H1 (cell line): ENCODE data around the gene PPP6C. TPM values are rescaled to one million over a fixed set of nuclear protein-coding genes. Genes with fewer than 3 reads are reported as not detected.

Experiments used
- CTCF ChIA-PET: fragments of 300-600 bp; sonication (Branson Sonifier 250); formaldehyde crosslinking; loops from one replicate; lab custom pipeline; 2021; ENCODE audit not compliant: partially characterized antibody; lab: Charles Lee
- POLR2A ChIA-PET: fragments of 300-600 bp; sonication (Branson Sonifier 250); formaldehyde crosslinking; loops from one replicate; lab custom pipeline; 2021; ENCODE audit warnings: inconsistent platforms; ENCODE audit not compliant: partially characterized antibody; lab: Charles Lee
- DNase-seq, 2 experiments: peaks; one replicate each; pipeline versions ENCODE4 v3.0.0 to v3.0.0-alpha.2; 2010 to 2022; ENCODE audit warnings: low spot score in 2 of 2, low read depth in 1 of 2, mixed read lengths in 1 of 2
- FAIRE-seq: peaks from 2 replicates; lab custom pipeline; 2011; peaks lifted over from hg19 to GRCh38; lab: Jason Lieb, UNC
- H2AFZ ChIP-seq: 2 replicates; pipeline ENCODE4 v1.8.1; 2012; ENCODE audit warnings: low read length, inconsistent platforms
- H2AK5ac ChIP-seq: 2 replicates; pipeline ENCODE4 v1.6.1; 2013; ENCODE audit warnings: low read depth, low read length
- H2BK120ac ChIP-seq: replicated peaks from 2 replicates; pipeline ENCODE3; 2013; ENCODE audit warnings: low read depth, low read length, inconsistent platforms
- H2BK12ac ChIP-seq: 2 replicates; pipeline ENCODE4 v1.6.1; 2013; ENCODE audit warnings: low read depth, low read length
- H2BK15ac ChIP-seq: 2 replicates; pipeline ENCODE4 v1.6.1; 2013; ENCODE audit warnings: low read length
- H2BK20ac ChIP-seq: 2 replicates; pipeline ENCODE4 v1.6.1; 2013; ENCODE audit warnings: low read length
- H2BK5ac ChIP-seq: 2 replicates; pipeline ENCODE4 v1.6.1; 2013; ENCODE audit warnings: low read depth, low read length
- H3K14ac ChIP-seq: 2 replicates; pipeline ENCODE4 v1.6.1; 2013; ENCODE audit warnings: inconsistent platforms; ENCODE audit not compliant: insufficient read length
- H3K18ac ChIP-seq: 2 replicates; pipeline ENCODE4 v1.6.1; 2013; ENCODE audit warnings: low read length; ENCODE audit errors: extremely low read depth
- H3K23ac ChIP-seq: 2 replicates; pipeline ENCODE4 v1.6.1; 2013; ENCODE audit warnings: inconsistent platforms; ENCODE audit not compliant: insufficient read length
- H3K23me2 ChIP-seq: 2 replicates; pipeline ENCODE4 v1.6.1; 2013; ENCODE audit warnings: low read depth, low read length
- H3K27ac ChIP-seq: 2 replicates; pipeline ENCODE4 v1.6.1; 2011; ENCODE audit warnings: low read depth, low read length, inconsistent platforms
- H3K27me3 ChIP-seq, 4 experiments: replicated peaks in 1 of 4; 1 replicate in 1 of 4; 2 replicates in 3 of 4; pipeline versions ENCODE4 v1.6.1 to v1.8.1; 2011 to 2013; ENCODE audit warnings: low read length in 3 of 4, mild to moderate bottlenecking in 3 of 4, inconsistent platforms in 2 of 4, mixed read lengths in 2 of 4, moderate library complexity in 1 of 4; ENCODE audit not compliant: control insufficient read depth in 3 of 4, insufficient read depth in 3 of 4; ENCODE audit errors: extremely low read depth in 1 of 4
- H3K36me3 ChIP-seq, 4 experiments: 2 replicates each; pipeline versions ENCODE4 v1.6.1 to v1.8.1; 2011 to 2013; ENCODE audit warnings: mild to moderate bottlenecking in 4 of 4, low read length in 3 of 4, moderate library complexity in 2 of 4, control low read depth in 1 of 4, inconsistent platforms in 1 of 4; ENCODE audit not compliant: insufficient read depth in 4 of 4, control insufficient read depth in 2 of 4
- H3K4ac ChIP-seq: replicated peaks from 2 replicates; pipeline ENCODE3; 2013; ENCODE audit warnings: low read length, low read depth, mixed read lengths, inconsistent platforms; ENCODE audit not compliant: insufficient read length
- H3K4me1 ChIP-seq, 4 experiments: replicated peaks in 1 of 4; 1 replicate in 1 of 4; 2 replicates in 3 of 4; pipeline versions ENCODE4 v1.6.1 to v1.8.1; 2011 to 2013; ENCODE audit warnings: low read length in 3 of 4, inconsistent platforms in 2 of 4, mixed read lengths in 1 of 4; ENCODE audit not compliant: insufficient read depth in 4 of 4, control insufficient read depth in 3 of 4
- H3K4me2 ChIP-seq, 2 experiments: 2 replicates each; pipeline versions ENCODE4 v1.6.1 to v1.8.1; 2011 to 2013; ENCODE audit warnings: low read depth in 2 of 2, low read length in 2 of 2, control low read depth in 1 of 2, inconsistent platforms in 1 of 2, mild to moderate bottlenecking in 1 of 2; ENCODE audit not compliant: insufficient read depth in 1 of 2
- H3K4me3 ChIP-seq, 4 experiments: fragments of 200-600, 300-600 bp in 1 of 4; sonication (generic), shearing (Covaris generic), sonication (Bioruptor Twin) in 1 of 4; 2 replicates each; pipeline versions ENCODE4 v1.5.1 to v1.8.1; 2011 to 2016; ENCODE audit warnings: low read length in 4 of 4, low read depth in 3 of 4, control low read depth in 2 of 4, inconsistent platforms in 2 of 4, mild to moderate bottlenecking in 2 of 4, mixed read lengths in 1 of 4, moderate library complexity in 1 of 4; ENCODE audit not compliant: insufficient read depth in 2 of 4; ENCODE audit errors: extremely low read depth in 1 of 4
- H3K56ac ChIP-seq: replicated peaks from 2 replicates; pipeline ENCODE3; 2013; ENCODE audit warnings: low read depth, mild to moderate bottlenecking, mixed read lengths, low read length, inconsistent platforms; ENCODE audit not compliant: insufficient read length
- H3K79me1 ChIP-seq: 2 replicates; pipeline ENCODE4 v1.6.1; 2013; ENCODE audit warnings: low read depth, low read length, control low read depth
- H3K79me2 ChIP-seq, 2 experiments: 2 replicates each; pipeline versions ENCODE4 v1.6.1 to v1.8.1; 2012 to 2013; ENCODE audit warnings: low read length in 2 of 2, mild to moderate bottlenecking in 2 of 2, inconsistent platforms in 1 of 2; ENCODE audit not compliant: insufficient read depth in 2 of 2, control insufficient read depth in 1 of 2
- H3K9ac ChIP-seq, 4 experiments: replicated peaks in 1 of 4; 1 replicate in 1 of 4; 2 replicates in 3 of 4; pipeline versions ENCODE4 v1.6.1 to v1.8.1; 2011 to 2013; ENCODE audit warnings: low read depth in 3 of 4, low read length in 3 of 4, control low read depth in 2 of 4, mild to moderate bottlenecking in 2 of 4, moderate library complexity in 2 of 4, inconsistent platforms in 1 of 4; ENCODE audit errors: extremely low read depth in 1 of 4
- H3K9me3 ChIP-seq, 2 experiments: 2 replicates each; pipeline versions ENCODE4 v1.6.1 to v1.8.1; 2012 to 2013; ENCODE audit warnings: mild to moderate bottlenecking in 2 of 2, moderate library complexity in 2 of 2, control low read depth in 1 of 2, inconsistent platforms in 1 of 2, low read depth in 1 of 2, low read length in 1 of 2, mixed read lengths in 1 of 2; ENCODE audit not compliant: insufficient read depth in 2 of 2
- H4K20me1 ChIP-seq, 2 experiments: replicated peaks in 1 of 2; 2 replicates each; pipeline versions ENCODE3 to v1.8.1; 2011 to 2013; ENCODE audit warnings: inconsistent platforms in 2 of 2, low read length in 2 of 2, mild to moderate bottlenecking in 1 of 2; ENCODE audit not compliant: insufficient read depth in 2 of 2, control insufficient read depth in 1 of 2
- H4K5ac ChIP-seq: 2 replicates; pipeline ENCODE4 v1.6.1; 2013; ENCODE audit warnings: low read length, low read depth, mixed read lengths, inconsistent platforms; ENCODE audit not compliant: insufficient read length
- H4K8ac ChIP-seq: 2 replicates; pipeline ENCODE4 v1.8.0; 2013; ENCODE audit warnings: mild to moderate bottlenecking, moderate library complexity, low read length, inconsistent platforms; ENCODE audit not compliant: insufficient read depth; ENCODE audit errors: extremely low read depth
- H4K91ac ChIP-seq: replicated peaks from 2 replicates; pipeline ENCODE3; 2013; ENCODE audit warnings: low read length, mixed read lengths, inconsistent platforms; ENCODE audit not compliant: insufficient read length
- EZH2 ChIP-seq: fragments of 200-600 bp; sonication (generic); IDR thresholded peaks from 2 replicates; pipeline ENCODE4 v1.7.1; 2012; ENCODE audit warnings: low read depth, mild to moderate bottlenecking, moderate library complexity, low read length, inconsistent platforms; ENCODE audit not compliant: severe bottlenecking
- JUND ChIP-seq: IDR thresholded peaks from 2 replicates; pipeline ENCODE4 v1.6.1; 2011; ENCODE audit warnings: mild to moderate bottlenecking, improper control_type of control experiment, low read length
- POU5F1 ChIP-seq: IDR thresholded peaks from 2 replicates; pipeline ENCODE4 v1.6.1; 2011; ENCODE audit warnings: low read depth, mild to moderate bottlenecking, low read length, moderate library complexity
- RFX5 ChIP-seq: IDR thresholded peaks from 2 replicates; pipeline ENCODE4 v1.6.1; 2011; ENCODE audit warnings: low read depth, low read length, improper control_type of control experiment, borderline replicate concordance
- ZNF274 ChIP-seq: IDR thresholded peaks from 2 replicates; pipeline ENCODE4 v1.7.0; 2012; ENCODE audit warnings: low read length, borderline replicate concordance; ENCODE audit errors: extremely low read depth
- WGBS, 2 experiments: shearing (Covaris generic) in 1 of 2; methylation state at CpG; one replicate each; pipeline versions ENCODE4 v1.1.6 to v1.1.7; 2013 to 2015; ENCODE audit warnings: low lambda C conversion rate in 2 of 2, mixed read lengths in 2 of 2, inconsistent platforms in 1 of 2, low coverage in 1 of 2, missing lambda C conversion rate in 1 of 2; ENCODE audit not compliant: insufficient replicate concordance in 2 of 2, insufficient coverage in 1 of 2, insufficient read length in 1 of 2; ENCODE audit errors: extremely low coverage in 1 of 2, missing lambda C conversion rate in 1 of 2; 5-methylcytosine and 5-hydroxymethylcytosine counted together
- polyA plus RNA-seq, 7 experiments: library from polyadenylated mRNA; depleted of rRNA in 3 of 7; stranded (reverse) in 5 of 7; unstranded in 2 of 7; fragments of >200 nt in 5 of 7; fragments of 200-250 nt in 2 of 7; gene quantifications; 1 replicate in 5 of 7; 2 replicates in 1 of 7; 4 replicates in 1 of 7; pipeline versions ENCODE4 v1.2.1 to v1.2.3, GENCODE V29; 2011 to 2013; ENCODE audit warnings: missing spikeins in 2 of 7, mixed read lengths in 2 of 7
- total RNA-seq: library from RNA; stranded (reverse); fragmentation: NEBNext Ultra II Directional; extraction: Animal tissue kit (Norgen Biotek cat#: 25700); gene quantifications from 2 replicates; pipeline ENCODE4 v1.2.1, GENCODE V29; 2021

The PPP6C gene
- total and polyA plus RNA-seq, 2 of the 8 experiments (the other 6 are each of a cell fraction or from before 2014, with no cell fraction given), result 22.8 to 52.3 TPM

GRCh38 chr9:125150349-125151245 lies 39.0 kb downstream of the PPP6C start:
- POLR2A ChIA-PET, result interaction anchor here (1.3 kb wide), 1 partner anchor 9 kb away, joined by 4 read pairs; no protein-coding TSS in a partner anchor
- FAIRE-seq (no peak), DNase-seq (no peak)
- H2BK12ac ChIP-seq, result no peak overlapping the region
- no peak overlapping the region for H3K27ac ChIP-seq
- H3K18ac ChIP-seq, result no peak overlapping the region
- H3K79me1 ChIP-seq, result no peaks in the 10 kb centered on the region
- no peak overlapping the region for H3K14ac ChIP-seq
- H3K36me3 ChIP-seq, result peaks cover 16 to 45% (median 30%) of the 10 kb centered on the region in 4 experiments
- no peak overlapping the region for H2BK5ac ChIP-seq
- CTCF ChIA-PET, result interaction anchor here (1.4 kb wide), 1 partner anchor 14 kb away, joined by 3 read pairs; no protein-coding TSS in a partner anchor
- no peak overlapping the region for H4K8ac ChIP-seq
- H2BK20ac ChIP-seq, result no peak overlapping the region
- no peak overlapping the region for H3K4ac ChIP-seq
- H4K5ac ChIP-seq, result no peak overlapping the region
- no peaks in the 10 kb centered on the region for H3K79me2 ChIP-seq
- H4K91ac ChIP-seq, result no peak overlapping the region
- H4K20me1 ChIP-seq, result peaks cover 0 to 2% of the 10 kb centered on the region in 2 experiments
- TF ChIP-seq ZNF274 (no peak), POU5F1 (no peak), RFX5 (no peak), JUND (no peak), EZH2 (no peak)
- no peak overlapping the region for H3K4me3 ChIP-seq
- no peak overlapping the region for H2AK5ac ChIP-seq
- H3K9ac ChIP-seq, result no peak overlapping the region
- no peak overlapping the region for H2BK15ac ChIP-seq
- H3K23me2 ChIP-seq, result no peaks in the 10 kb centered on the region
- H3K4me2 ChIP-seq, result no peak overlapping the region
- no peak overlapping the region for H3K23ac ChIP-seq
- no peak overlapping the region for H2BK120ac ChIP-seq
- peaks cover 0 to 5% (median 1%) of the 10 kb centered on the region in 4 experiments; a peak in 1 of 7 replicates for H3K4me1 ChIP-seq
- no peak overlapping the region for H2AFZ ChIP-seq
- H3K56ac ChIP-seq, result no peak overlapping the region
- 93% methylated on average over 12 of the region's 12 CpGs; no CpG with 5 or more reads in 1 of the 2 experiments for WGBS, 2 experiments
- no peaks in the 10 kb centered on the region for H3K27me3 ChIP-seq
- H3K9me3 ChIP-seq, result no peaks in the 10 kb centered on the region
